SK-N-SH (cell line): Measurements from ENCODE around the gene ACACA. TPM values are rescaled to one million over a fixed set of nuclear protein-coding genes. Genes with fewer than 3 reads are reported as not detected.

Experiments
- CTCF ChIA-PET: fragments of 300-600, 350-600 bp; formaldehyde crosslinking; extraction: SDS; loops from one replicate; lab custom pipeline; 2021; lab: Yijun Ruan, JAX
- POLR2A ChIA-PET: fragments of 350-600 bp; sonication (Branson Sonifier 250); formaldehyde crosslinking; extraction: SDS; loops from one replicate; lab custom pipeline; 2020; ENCODE audit warnings: antibody characterized with exemption, inconsistent platforms; lab: Yijun Ruan, JAX
- DNase-seq: peaks from one replicate; pipeline ENCODE4 v3.0.0; 2012
- H2AFZ ChIP-seq: fragments of 200-600 bp; sonication (generic); 2 replicates; pipeline ENCODE4 v1.8.1; 2016; ENCODE audit warnings: antibody characterized with exemption, mild to moderate bottlenecking, low read depth
- H3F3A ChIP-seq: fragments of 200-600 bp; sonication (generic); replicated peaks from 2 replicates; pipeline ENCODE3; 2016; ENCODE audit warnings: antibody characterized with exemption, mild to moderate bottlenecking; ENCODE audit not compliant: insufficient read depth
- H3K27ac ChIP-seq, 2 experiments: fragments of 200-500 bp in 1 of 2; fragments of 200-600 bp in 1 of 2; sonication (Bioruptor generic) in 1 of 2; sonication (generic), shearing (Covaris generic) in 1 of 2; 2 replicates each; pipeline versions ENCODE4 v1.5.1 to v1.6.1; 2014 to 2016; ENCODE audit warnings: low read depth in 2 of 2, inconsistent platforms in 1 of 2, low read length in 1 of 2, mild to moderate bottlenecking in 1 of 2, mixed read lengths in 1 of 2
- H3K27me3 ChIP-seq: fragments of 200-600 bp; sonication (generic), shearing (Covaris generic); 2 replicates; pipeline ENCODE4 v1.6.1; 2016; ENCODE audit warnings: mixed run types; ENCODE audit not compliant: insufficient read depth
- H3K36me3 ChIP-seq, 2 experiments: fragments of 200-500 bp in 1 of 2; fragments of 200-600 bp in 1 of 2; sonication (Bioruptor generic) in 1 of 2; sonication (generic) in 1 of 2; replicated peaks in 1 of 2; 2 replicates each; pipeline versions ENCODE3 to v1.5.1; 2014 to 2016; ENCODE audit warnings: low read length in 1 of 2, mild to moderate bottlenecking in 1 of 2; ENCODE audit not compliant: insufficient read depth in 2 of 2, control insufficient read depth in 1 of 2
- H3K4me1 ChIP-seq, 2 experiments: fragments of 200-500 bp in 1 of 2; fragments of 200-600 bp in 1 of 2; sonication (Bioruptor generic) in 1 of 2; sonication (generic), shearing (Covaris generic) in 1 of 2; 2 replicates each; pipeline versions ENCODE4 v1.5.1 to v1.6.1; 2014 to 2016; ENCODE audit warnings: low read depth in 1 of 2, low read length in 1 of 2, mixed run types in 1 of 2; ENCODE audit not compliant: insufficient read depth in 2 of 2, control insufficient read depth in 1 of 2
- H3K4me2 ChIP-seq: fragments of 200-600 bp; sonication (generic), shearing (Covaris generic); 2 replicates; pipeline ENCODE4 v1.6.1; 2017; ENCODE audit warnings: mixed run types
- H3K4me3 ChIP-seq, 2 experiments: fragments of 200-500 bp in 1 of 2; fragments of 200-600 bp in 1 of 2; sonication (Bioruptor generic) in 1 of 2; sonication (generic), shearing (Covaris generic) in 1 of 2; 2 replicates each; pipeline versions ENCODE4 v1.5.1 to v1.8.1; 2014 to 2016; ENCODE audit warnings: low read depth in 2 of 2, inconsistent platforms in 1 of 2, low read length in 1 of 2, mild to moderate bottlenecking in 1 of 2, mixed read lengths in 1 of 2, moderate library complexity in 1 of 2
- H3K79me2 ChIP-seq: fragments of 200-600 bp; sonication (generic); 2 replicates; pipeline ENCODE4 v1.8.1; 2017; ENCODE audit warnings: mild to moderate bottlenecking; ENCODE audit not compliant: insufficient read depth
- H3K9ac ChIP-seq: fragments of 200-600 bp; sonication (generic); 2 replicates; pipeline ENCODE4 v1.6.1; 2017; ENCODE audit warnings: mixed run types
- H3K9me2 ChIP-seq: fragments of 200-600 bp; sonication (generic); 2 replicates; pipeline ENCODE4 v1.6.1; 2017; ENCODE audit warnings: mixed run types
- H3K9me3 ChIP-seq: fragments of 200-600 bp; sonication (generic); 2 replicates; pipeline ENCODE4 v1.6.1; 2017; ENCODE audit warnings: mixed run types, mild to moderate bottlenecking, moderate library complexity
- H4K20me1 ChIP-seq: fragments of 200-600 bp; sonication (generic); 2 replicates; pipeline ENCODE4 v1.6.1; 2017; ENCODE audit warnings: mild to moderate bottlenecking, mixed run types; ENCODE audit not compliant: insufficient read depth
- ELF1 ChIP-seq: IDR thresholded peaks from 2 replicates; pipeline ENCODE4 v1.4.0; 2012
- EP300 ChIP-seq, 2 experiments: IDR thresholded peaks; 2 replicates each; pipeline versions ENCODE4 v1.4.0 to v1.6.1; 2012; ENCODE audit warnings: borderline replicate concordance in 1 of 2, low read depth in 1 of 2, low read length in 1 of 2
- EZH2phosphoT487 ChIP-seq: fragments of 200-600 bp; sonication (generic); IDR thresholded peaks from 2 replicates; pipeline ENCODE4 v1.6.1; 2017; ENCODE audit warnings: low read depth, mixed run types, mild to moderate bottlenecking, antibody characterized with exemption, moderate library complexity, borderline replicate concordance
- GABPA ChIP-seq: IDR thresholded peaks from 2 replicates; pipeline ENCODE4 v1.4.0; 2012; ENCODE audit warnings: low read depth, mild to moderate bottlenecking
- JUND ChIP-seq: IDR thresholded peaks from 2 replicates; pipeline ENCODE4 v1.4.0; 2012
- MEF2A ChIP-seq: IDR thresholded peaks from 2 replicates; pipeline ENCODE4 v1.4.0; 2012; ENCODE audit warnings: low read depth, borderline replicate concordance
- MXI1 ChIP-seq: IDR thresholded peaks from 2 replicates; pipeline ENCODE4 v1.6.1; 2012; ENCODE audit warnings: mild to moderate bottlenecking, low read depth, low read length, improper control_type of control experiment
- NFIC ChIP-seq: IDR thresholded peaks from 2 replicates; pipeline ENCODE4 v1.4.0; 2012; ENCODE audit warnings: borderline replicate concordance
- NRF1 ChIP-seq: IDR thresholded peaks from 2 replicates; pipeline ENCODE4 v1.6.1; 2012; ENCODE audit warnings: low read depth, mild to moderate bottlenecking, low read length
- RFX5 ChIP-seq: IDR thresholded peaks from 2 replicates; pipeline ENCODE4 v1.6.1; 2012; ENCODE audit warnings: mild to moderate bottlenecking, improper control_type of control experiment, low read length
- SMC3 ChIP-seq: IDR thresholded peaks from 2 replicates; pipeline ENCODE4 v1.6.1; 2012; ENCODE audit warnings: low read depth, low read length, improper control_type of control experiment
- USF2 ChIP-seq: fragments of 150-350 bp; IDR thresholded peaks from 2 replicates; pipeline ENCODE4 v1.6.1; 2017; ENCODE audit warnings: antibody characterized with exemption, low read length, low read depth, borderline replicate concordance
- WGBS: methylation state at CpG from one replicate; pipeline ENCODE4 v1.1.6; 2017; ENCODE audit warnings: low lambda C conversion rate; 5-methylcytosine and 5-hydroxymethylcytosine counted together
- polyA plus RNA-seq, 3 experiments: library from polyadenylated mRNA; depleted of rRNA; stranded (reverse); fragments of >200 nt; gene quantifications; 2 replicates each; pipeline ENCODE4 v1.2.3, GENCODE V29; 2012
- TF ChIP-seq, protein P1 (sequence below): fragments of 150-350 bp; IDR thresholded peaks from 2 replicates; pipeline ENCODE4 v1.6.1; 2016; ENCODE audit warnings: mild to moderate bottlenecking, low read depth, low read length
- TF ChIP-seq, protein P2 (sequence below): IDR thresholded peaks from 2 replicates; pipeline ENCODE4 v1.4.0; 2012; ENCODE audit warnings: low read depth
- TF ChIP-seq, protein P3 (sequence below): IDR thresholded peaks from 2 replicates; pipeline ENCODE4 v1.4.0; 2012; ENCODE audit warnings: low read depth, borderline replicate concordance
- TF ChIP-seq, protein P4 (sequence below): IDR thresholded peaks from 2 replicates; pipeline ENCODE4 v1.6.1; 2012; ENCODE audit warnings: mild to moderate bottlenecking, low read depth, low read length, moderate library complexity
- TF ChIP-seq, protein P5 (sequence below): fragments of 200-600 bp; sonication (generic); IDR thresholded peaks from 2 replicates; pipeline ENCODE4 v1.6.1; 2017; ENCODE audit warnings: antibody characterized with exemption, mild to moderate bottlenecking, moderate library complexity

ACACA gene
- polyA plus RNA-seq, 1 of the 3 experiments (the other 2 are of a cell fraction), result 27.2 TPM

DNA sequence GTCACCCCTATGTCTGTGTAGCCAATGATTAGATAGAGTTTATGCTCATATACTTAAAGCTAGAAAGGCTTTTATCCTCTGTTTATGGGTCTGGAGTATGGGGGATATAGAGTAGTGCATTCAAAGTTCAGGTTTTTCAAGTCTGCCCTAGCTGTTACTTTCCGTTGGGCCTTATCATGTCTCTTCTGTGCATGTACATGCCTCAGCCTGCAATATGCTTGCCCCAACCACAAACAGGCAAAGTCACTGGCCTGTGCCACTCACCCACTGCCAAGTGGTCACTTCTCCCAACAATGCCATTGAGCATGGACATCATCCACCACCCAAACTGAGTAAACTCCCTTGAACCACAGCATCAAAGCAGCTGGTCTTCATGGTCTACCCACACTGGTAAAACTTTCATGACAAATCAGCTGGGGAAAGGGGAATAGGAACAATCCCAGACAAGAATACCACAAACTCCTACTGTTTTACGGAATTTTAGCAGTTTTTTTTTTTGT is 101.2 kb downstream of the ACACA start:
- Histone ChIP-seq H3K4me1 (no peaks in the 10 kb centered on the region), H2AFZ (no peak overlapping the region), H3F3A (no peaks in the 10 kb centered on the region), H3K9me3 (no peaks in the 10 kb centered on the region), H3K9ac (no peak overlapping the region), H4K20me1 (no peaks in the 10 kb centered on the region), H3K9me2 (no peaks in the 10 kb centered on the region), H3K36me3 (peaks cover 0 to 7% of the 10 kb centered on the region in 2 experiments), H3K27ac (no peak overlapping the region), H3K4me3 (no peak overlapping the region), H3K4me2 (no peak overlapping the region), H3K27me3 (no peaks in the 10 kb centered on the region), H3K79me2 (no peaks in the 10 kb centered on the region)
- ChIA-PET CTCF (interaction anchor here (0.6 kb wide), 1 partner anchor 1301 kb away, joined by 3 read pairs; no protein-coding TSS in a partner anchor), POLR2A (no interaction called here)
- TF ChIP-seq, protein P1, sequence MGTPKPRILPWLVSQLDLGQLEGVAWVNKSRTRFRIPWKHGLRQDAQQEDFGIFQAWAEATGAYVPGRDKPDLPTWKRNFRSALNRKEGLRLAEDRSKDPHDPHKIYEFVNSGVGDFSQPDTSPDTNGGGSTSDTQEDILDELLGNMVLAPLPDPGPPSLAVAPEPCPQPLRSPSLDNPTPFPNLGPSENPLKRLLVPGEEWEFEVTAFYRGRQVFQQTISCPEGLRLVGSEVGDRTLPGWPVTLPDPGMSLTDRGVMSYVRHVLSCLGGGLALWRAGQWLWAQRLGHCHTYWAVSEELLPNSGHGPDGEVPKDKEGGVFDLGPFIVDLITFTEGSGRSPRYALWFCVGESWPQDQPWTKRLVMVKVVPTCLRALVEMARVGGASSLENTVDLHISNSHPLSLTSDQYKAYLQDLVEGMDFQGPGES, result no peak
- TF ChIP-seq, protein P2, sequence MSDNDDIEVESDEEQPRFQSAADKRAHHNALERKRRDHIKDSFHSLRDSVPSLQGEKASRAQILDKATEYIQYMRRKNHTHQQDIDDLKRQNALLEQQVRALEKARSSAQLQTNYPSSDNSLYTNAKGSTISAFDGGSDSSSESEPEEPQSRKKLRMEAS, result no peak
- no peak for TF ChIP-seq MXI1
- TF ChIP-seq, protein P3, sequence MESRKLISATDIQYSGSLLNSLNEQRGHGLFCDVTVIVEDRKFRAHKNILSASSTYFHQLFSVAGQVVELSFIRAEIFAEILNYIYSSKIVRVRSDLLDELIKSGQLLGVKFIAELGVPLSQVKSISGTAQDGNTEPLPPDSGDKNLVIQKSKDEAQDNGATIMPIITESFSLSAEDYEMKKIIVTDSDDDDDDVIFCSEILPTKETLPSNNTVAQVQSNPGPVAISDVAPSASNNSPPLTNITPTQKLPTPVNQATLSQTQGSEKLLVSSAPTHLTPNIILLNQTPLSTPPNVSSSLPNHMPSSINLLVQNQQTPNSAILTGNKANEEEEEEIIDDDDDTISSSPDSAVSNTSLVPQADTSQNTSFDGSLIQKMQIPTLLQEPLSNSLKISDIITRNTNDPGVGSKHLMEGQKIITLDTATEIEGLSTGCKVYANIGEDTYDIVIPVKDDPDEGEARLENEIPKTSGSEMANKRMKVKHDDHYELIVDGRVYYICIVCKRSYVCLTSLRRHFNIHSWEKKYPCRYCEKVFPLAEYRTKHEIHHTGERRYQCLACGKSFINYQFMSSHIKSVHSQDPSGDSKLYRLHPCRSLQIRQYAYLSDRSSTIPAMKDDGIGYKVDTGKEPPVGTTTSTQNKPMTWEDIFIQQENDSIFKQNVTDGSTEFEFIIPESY, result no peak
- TF ChIP-seq EP300 (IDR thresholded peaks at IDR 0.05; ENCODE audit: borderline replicate concordance in 1 of 2, low read depth in 1 of 2, low read length in 1 of 2), result no peak
- TF ChIP-seq NRF1, result no peak
- no peak for TF ChIP-seq SMC3
- WGBS, result 100% methylated on average over 2 of the region's 2 CpGs
- no peak for DNase-seq

DNA sequence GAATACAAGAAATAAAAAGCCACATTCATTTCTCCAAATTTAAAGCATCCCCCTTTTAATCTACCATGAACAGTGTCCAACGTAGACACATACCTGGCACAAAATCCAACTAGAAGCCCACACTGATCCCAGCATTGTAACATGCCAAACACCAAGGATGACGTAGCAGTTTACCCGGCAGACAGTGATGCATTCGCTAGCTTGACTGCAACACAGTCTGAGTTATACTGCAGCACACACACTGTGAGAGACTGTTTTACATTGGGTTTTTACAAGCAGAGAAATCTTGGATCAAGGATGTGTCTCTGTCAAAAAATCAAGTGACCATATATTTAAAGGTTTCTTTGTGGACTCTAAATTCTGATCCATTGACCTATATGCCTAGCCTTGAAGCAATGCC is 105.3 kb downstream of the ACACA start:
- no peaks in the 10 kb centered on the region for H3K9me2 ChIP-seq
- H3K4me2 ChIP-seq, result no peak overlapping the region
- H4K20me1 ChIP-seq, result no peaks in the 10 kb centered on the region
- H3K36me3 ChIP-seq, result peaks cover 0 to 4% of the 10 kb centered on the region in 2 experiments
- H2AFZ ChIP-seq, result no peak overlapping the region
- H3K4me1 ChIP-seq, result peaks cover 3 to 4% of the 10 kb centered on the region in 2 experiments; a peak in 2 of 4 replicates
- no peaks in the 10 kb centered on the region for H3K79me2 ChIP-seq
- DNase-seq, result no peak
- WGBS, result 86% methylated on average over 4 of the region's 4 CpGs
- H3F3A ChIP-seq, result no peaks in the 10 kb centered on the region
- no peaks in the 10 kb centered on the region for H3K9me3 ChIP-seq
- POLR2A ChIA-PET, result no interaction called here
- H3K27me3 ChIP-seq, result no peaks in the 10 kb centered on the region
- H3K27ac ChIP-seq, result no peak overlapping the region
- CTCF ChIA-PET, result interaction anchor here (0.9 kb wide), 1 partner anchor 12 kb away, joined by 3 read pairs; no protein-coding TSS in a partner anchor
- no peak overlapping the region for H3K4me3 ChIP-seq
- H3K9ac ChIP-seq, result no peak overlapping the region
- no peak for TF ChIP-seq SMC3
- TF ChIP-seq NRF1, result no peak
- TF ChIP-seq, protein P4, sequence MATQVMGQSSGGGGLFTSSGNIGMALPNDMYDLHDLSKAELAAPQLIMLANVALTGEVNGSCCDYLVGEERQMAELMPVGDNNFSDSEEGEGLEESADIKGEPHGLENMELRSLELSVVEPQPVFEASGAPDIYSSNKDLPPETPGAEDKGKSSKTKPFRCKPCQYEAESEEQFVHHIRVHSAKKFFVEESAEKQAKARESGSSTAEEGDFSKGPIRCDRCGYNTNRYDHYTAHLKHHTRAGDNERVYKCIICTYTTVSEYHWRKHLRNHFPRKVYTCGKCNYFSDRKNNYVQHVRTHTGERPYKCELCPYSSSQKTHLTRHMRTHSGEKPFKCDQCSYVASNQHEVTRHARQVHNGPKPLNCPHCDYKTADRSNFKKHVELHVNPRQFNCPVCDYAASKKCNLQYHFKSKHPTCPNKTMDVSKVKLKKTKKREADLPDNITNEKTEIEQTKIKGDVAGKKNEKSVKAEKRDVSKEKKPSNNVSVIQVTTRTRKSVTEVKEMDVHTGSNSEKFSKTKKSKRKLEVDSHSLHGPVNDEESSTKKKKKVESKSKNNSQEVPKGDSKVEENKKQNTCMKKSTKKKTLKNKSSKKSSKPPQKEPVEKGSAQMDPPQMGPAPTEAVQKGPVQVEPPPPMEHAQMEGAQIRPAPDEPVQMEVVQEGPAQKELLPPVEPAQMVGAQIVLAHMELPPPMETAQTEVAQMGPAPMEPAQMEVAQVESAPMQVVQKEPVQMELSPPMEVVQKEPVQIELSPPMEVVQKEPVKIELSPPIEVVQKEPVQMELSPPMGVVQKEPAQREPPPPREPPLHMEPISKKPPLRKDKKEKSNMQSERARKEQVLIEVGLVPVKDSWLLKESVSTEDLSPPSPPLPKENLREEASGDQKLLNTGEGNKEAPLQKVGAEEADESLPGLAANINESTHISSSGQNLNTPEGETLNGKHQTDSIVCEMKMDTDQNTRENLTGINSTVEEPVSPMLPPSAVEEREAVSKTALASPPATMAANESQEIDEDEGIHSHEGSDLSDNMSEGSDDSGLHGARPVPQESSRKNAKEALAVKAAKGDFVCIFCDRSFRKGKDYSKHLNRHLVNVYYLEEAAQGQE, result no peak
- TF ChIP-seq RFX5, result no peak
- no peak for TF ChIP-seq NFIC
- no peak for TF ChIP-seq EZH2phosphoT487
- no peak for TF ChIP-seq ELF1
- no peak for TF ChIP-seq USF2
- TF ChIP-seq MEF2A, result no peak
- TF ChIP-seq, protein P5, sequence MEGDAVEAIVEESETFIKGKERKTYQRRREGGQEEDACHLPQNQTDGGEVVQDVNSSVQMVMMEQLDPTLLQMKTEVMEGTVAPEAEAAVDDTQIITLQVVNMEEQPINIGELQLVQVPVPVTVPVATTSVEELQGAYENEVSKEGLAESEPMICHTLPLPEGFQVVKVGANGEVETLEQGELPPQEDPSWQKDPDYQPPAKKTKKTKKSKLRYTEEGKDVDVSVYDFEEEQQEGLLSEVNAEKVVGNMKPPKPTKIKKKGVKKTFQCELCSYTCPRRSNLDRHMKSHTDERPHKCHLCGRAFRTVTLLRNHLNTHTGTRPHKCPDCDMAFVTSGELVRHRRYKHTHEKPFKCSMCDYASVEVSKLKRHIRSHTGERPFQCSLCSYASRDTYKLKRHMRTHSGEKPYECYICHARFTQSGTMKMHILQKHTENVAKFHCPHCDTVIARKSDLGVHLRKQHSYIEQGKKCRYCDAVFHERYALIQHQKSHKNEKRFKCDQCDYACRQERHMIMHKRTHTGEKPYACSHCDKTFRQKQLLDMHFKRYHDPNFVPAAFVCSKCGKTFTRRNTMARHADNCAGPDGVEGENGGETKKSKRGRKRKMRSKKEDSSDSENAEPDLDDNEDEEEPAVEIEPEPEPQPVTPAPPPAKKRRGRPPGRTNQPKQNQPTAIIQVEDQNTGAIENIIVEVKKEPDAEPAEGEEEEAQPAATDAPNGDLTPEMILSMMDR, result no peak
- no peak for TF ChIP-seq JUND
- TF ChIP-seq, protein P2, result no peak
- no peak for TF ChIP-seq GABPA
